Caki2 (cell line): ENCODE data around the gene IZUMO2. TPM values are rescaled to one million over a fixed set of nuclear protein-coding genes. Genes with fewer than 3 reads are reported as not detected.
"Not testable (repeated sequence)": the region's sequence is repeated elsewhere in the genome, so short reads cannot be mapped to it uniquely, and the experiment has no call there.

ENCODE experiments used
- DNase-seq: peaks from one replicate; pipeline ENCODE4 v3.0.0-alpha.2; 2015; ENCODE audit warnings: low read depth
- in situ Hi-C: cut with HindIII; loops from 2 replicates; pipeline ENCODE4 v1.10.0; 2016; ENCODE audit warnings: low sequenced_read_pairs, low pct_unique_long_range_greater_than_20kb, mixed read lengths
- total RNA-seq: library from RNA; depleted of rRNA; stranded (reverse); fragments of >200 nt; shearing (Covaris generic); gene quantifications from 2 replicates; pipeline ENCODE4 v1.2.3, GENCODE V29; 2014; ENCODE audit warnings: low replicate concordance; rRNA removed

The IZUMO2 gene
- total RNA-seq, 1 experiment from 2014 or later, result not detected

DNA sequence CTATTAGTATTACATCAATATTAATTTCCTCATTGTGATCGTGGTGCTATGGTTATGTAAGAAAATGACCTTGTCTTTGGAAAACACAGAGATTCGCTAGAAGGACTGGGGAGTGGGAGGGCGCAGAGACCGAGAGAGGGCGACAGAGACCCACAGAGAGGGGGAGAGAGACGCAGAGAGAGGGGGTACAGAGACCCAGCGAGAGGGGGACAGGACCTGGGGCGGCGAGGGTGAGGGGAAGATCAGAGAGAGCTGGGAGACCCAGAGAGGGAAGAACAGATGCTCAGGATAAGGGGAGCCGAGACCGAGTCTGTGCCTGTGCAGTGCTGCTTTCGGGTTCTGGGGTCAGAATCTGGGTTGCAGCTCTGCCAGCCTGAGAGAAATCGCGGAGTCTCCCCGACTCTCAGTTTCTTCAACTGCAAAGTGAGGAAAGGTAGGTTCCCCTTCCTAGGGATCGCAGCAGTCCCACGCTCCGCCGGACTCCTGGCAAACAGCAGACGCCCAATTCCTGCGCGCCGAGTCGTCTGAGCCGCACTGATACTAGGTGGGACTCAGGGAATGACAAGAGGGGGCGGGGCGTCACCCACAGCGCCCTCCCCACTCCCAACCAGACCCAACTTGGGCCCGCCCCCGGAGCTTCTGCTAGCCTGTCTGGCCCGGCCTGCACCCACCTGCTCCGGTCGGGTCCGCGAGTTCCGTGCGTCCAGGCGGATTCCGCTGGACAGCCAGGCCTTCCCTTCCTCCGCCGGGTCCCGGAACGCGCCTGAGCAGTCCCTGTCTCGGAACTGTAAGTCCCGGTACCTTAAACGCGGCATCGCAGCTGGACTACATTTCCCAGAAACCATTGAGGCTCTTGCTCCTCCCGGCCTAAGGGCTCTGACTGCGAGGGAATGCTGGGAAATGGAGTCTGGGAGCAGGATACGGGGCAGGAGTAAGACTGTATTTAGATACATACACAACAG is 15.3 kb downstream of the IZUMO2 start:
- peak; percentile 97 for DNase-seq
- in situ Hi-C loops, result no loop called here

DNA sequence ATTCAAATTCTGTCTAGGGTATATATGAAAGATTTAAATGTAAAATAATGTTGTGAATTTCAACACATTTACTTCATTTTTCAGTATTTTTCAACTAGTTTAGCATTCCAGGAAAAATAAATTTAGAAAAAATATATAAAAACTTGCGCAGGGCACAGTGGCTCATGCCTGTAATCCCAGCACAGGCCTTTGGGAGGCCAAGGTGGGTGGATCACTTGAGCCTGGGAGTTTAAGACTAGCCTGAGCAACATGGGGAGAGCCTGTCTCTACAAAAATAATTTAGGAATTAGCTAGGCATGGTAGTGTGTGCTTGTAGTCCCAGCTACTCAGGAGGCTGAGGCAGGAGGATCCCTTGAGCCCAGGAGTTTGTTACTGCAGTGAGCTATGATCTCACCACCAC is 21.2 kb downstream of the IZUMO2 start:
- in situ Hi-C loops, result not testable (repeated sequence)

DNA sequence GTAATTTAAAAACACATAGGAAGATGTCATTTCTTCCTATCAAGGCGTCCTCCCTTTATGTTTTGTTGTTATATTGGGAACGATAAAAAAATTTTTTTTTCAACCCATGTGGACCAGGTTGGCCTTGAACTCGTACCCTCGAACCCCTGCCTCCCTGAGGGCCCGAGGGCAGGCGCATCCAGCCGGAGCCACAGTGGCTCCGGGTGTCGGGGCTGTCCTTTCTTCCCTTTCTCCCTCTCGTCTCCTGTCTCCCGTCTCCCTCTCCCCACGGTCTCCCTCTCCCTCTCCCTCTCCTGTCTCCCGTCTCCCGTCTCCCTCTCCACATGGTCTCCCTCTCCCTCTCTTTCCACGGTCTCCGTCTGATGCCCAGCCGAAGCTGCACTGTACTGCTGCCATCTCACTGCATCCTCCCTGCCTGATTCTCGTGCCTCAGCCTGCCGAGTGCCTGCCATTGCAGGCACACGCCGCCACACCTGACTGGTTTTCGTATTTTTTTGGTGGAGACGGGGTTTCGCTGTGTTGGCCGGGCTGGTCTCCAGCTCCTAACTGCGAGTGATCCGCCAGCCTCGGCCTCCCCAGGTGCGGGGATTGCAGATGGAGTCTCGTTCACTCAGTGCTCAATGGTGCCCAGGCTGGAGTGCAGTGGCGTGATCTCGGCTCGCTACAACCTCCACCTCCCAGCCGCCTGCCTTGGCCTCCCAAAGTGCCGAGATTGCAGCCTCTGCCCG is 22.8 kb downstream of the IZUMO2 start:
- DNase-seq, in situ Hi-C loops: not testable (repeated sequence)

More for the DNA sequence above, 21.2 kb downstream of the IZUMO2 start:
- DNase-seq, result not testable (repeated sequence)

DNA sequence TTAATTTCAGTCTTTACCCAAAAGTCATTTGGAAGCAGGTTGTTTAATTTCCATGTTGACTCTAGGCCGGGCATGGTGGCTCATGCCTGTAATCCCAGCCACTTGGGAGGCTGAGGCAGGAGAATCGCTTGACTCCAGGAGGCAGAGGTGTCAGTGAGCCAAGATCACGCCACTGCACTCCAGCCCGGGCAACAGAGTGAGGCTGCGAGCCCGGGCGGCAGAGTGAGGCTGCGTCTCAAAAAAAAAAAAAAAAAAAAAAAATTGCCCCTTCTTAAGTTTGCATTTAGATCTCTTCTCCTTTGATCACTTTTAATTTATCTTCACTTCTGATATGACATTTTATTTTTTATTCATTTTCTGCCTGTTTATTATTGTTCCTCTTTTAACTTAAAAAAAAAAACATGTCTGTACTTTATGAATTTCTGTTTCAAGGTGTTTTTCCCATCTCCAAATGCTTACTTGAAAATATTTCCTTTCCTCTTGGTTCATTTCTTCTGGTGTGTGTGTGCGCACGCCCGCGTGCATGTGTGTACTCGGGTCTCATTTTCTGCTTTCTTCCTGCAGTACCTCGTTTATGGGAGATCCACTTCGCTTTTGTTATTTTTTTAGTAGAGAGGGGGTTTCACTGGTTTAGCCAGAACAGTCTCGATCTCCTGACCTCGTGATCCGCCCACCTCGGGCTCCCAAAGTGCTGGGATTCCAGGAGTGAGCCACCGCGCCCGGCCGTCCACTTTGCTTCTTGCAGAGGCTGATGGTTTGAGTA is 26.3 kb downstream of the IZUMO2 start:
- in situ Hi-C loops, DNase-seq: not testable (repeated sequence)

DNA sequence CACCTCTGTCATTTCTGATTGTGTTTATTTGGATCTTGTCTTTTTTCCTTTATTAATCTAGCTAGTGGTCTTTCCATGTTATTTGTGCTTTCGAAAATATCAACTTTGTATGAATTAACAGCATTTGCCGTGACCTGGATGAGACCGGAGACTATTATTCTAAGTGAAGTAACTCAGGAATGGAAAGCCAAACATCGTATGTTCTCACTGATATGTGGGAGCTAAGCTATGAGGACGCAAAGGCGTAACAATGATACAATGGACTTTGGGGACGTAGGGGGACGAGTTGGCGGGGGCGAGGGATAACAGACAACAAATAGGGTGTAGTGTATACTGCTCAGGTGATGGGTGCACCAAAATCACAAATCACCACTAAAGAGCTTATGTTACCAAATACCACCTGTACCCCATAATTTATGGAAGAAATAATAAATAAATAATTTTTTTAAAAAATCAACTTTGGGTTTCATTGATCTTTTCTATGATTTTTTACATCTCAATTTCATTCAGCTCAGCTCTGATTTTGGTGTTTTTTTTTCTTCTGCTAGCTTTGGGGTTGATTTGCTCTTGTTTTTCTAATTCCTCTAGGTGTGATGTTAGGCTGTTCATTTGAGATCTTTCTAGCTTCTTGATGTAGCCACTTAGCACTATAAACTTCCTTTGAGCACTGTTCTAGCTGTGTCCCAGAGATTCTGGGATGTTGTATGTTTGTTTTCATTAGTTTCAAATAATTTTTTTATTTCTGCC is 27.1 kb downstream of the IZUMO2 start:
- DNase-seq, in situ Hi-C loops: not testable (repeated sequence)

DNA sequence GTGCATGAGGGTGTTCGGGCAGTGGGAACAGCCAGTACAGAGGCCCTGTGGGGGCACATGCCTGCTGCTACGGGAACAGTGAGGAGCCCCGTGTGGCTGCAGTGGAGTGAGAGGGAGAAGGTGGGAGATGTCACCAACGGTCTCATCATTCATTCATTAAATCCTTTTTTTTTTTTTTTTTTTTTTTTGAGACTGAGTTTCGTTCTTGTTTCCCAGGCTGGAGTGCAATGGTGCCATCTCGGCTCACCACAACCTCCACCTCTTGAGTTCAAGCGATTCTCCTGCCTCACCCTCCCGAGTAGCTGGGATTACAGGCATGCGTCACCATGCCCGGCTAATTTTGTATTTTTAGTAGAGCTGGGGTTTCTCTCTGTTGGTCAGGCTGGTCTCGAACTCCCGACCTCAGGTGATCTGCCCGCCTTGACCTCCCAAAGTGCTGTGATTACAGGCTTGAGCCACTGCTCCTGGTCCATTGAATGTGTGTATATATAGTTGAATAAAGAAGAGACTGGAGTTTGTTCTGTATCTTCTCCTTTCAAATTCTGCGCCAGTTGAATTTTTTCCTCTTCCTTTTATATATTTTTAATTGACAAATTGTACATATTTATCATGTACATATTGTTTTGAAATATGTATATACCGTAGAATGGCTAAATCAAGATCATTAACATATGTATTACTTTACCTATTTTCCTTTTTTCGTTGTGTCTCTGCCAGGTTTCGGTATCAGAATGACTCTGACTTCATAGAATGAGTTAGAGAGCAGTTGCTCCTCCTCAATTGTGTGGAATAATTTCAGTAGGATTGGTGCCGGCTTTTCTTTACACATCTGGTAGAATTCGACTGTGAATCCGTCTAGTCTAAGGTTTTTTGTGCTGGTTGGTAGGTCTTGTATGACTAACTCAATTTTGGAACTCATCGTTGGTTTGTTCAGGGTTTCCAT is 28.0 kb downstream of the IZUMO2 start:
- in situ Hi-C loops, result not testable (repeated sequence)

DNA sequence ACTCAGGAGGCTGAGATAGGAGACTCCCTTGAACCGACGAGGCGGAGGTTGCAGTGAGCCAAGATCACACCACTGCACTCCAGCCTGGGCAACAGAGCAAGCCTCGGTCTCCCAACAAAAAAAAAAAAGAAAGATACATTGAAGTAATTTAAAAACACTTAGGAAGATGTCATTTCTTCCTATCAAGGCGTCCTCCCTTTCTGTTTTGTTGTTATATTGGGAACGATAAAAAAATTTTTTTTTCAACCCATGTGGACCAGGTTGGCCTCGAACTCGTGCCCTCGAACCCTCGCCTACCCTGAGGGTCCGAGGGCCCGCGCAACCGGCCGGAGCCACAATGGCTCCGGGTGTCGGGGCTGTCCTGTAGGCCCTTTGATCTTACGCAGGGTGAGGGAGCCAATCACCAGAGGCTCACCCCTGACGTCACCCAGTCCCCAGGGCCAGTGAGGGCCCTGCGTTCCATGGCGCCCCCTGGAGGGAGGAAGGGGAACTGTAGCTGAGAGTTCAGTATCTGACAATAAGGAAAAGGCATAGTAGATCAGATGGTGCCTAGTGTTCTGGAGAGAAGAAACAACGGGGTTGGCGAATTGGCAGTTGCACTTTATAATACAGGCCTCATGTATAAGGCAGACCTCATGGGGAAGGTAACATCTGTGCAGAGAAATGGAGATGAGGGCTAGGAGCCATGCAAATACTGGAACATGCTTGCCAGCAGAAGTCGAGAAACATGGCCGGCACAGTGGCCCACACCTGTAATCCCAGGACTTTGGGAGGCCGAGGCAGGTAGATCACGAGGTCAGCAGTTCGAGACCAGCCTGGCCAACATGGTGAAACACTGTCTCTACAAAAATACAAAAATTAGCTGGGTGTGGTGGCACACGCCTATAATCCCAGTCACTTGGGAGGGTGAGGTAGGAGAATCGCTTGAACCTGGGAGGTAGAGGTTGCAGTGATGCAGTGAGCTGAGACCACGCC is 29.3 kb downstream of the IZUMO2 start:
- in situ Hi-C loops, DNase-seq: not testable (repeated sequence)

More for the DNA sequence above, 28.0 kb downstream of the IZUMO2 start:
- DNase-seq, result not testable (repeated sequence)

DNA sequence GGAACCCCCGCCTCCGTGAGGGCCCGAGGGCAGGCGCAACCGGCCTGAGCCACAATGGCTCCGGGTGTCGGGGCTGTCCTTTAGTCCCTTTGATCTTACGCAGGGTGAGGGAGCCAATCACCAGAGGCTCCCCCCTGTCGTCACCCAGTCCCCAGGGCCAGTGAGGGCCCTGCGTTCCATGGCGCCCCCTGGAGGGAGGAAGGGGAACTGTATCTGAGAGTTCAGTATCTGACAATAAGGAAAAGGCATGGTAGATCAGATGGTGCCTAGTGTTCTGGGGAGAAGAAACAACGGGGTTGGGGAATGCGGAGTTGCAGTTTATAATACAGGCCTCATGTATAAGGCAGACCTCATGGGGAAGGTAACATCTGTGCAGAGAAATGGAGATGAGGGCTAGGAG is 59.1 kb downstream of the IZUMO2 start:
- in situ Hi-C loops, DNase-seq: not testable (repeated sequence)

DNA sequence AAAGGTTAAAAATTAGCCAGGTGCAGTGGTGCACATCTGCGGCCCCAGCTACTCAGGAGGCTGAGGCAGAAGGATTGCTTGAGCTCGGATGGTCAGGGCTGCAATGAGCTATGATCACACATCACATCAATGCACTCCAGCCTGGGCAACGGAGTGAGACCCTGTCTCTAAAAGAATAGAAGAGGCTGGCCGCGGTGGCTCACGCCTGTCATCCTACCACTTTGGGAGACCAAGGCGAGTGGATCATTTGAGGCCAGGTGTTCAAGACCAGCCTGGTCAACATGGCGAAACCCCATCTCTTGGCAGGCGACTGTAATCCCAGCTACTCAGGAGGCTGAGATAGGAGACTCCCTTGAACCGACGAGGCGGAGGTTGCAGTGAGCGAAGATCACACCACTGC is 59.7 kb downstream of the IZUMO2 start:
- in situ Hi-C loops, DNase-seq: not testable (repeated sequence)

Other genes starting within 250 kb of the IZUMO2 start
- 9.6 TPM in 2 replicates for gene ATF5, start 234.1 kb downstream of the IZUMO2 start, total RNA-seq
- gene NUP62, start 233.8 kb downstream of the IZUMO2 start, total RNA-seq, result 96.7 and 102 TPM in 2 replicates
- gene SIGLEC11, start 202.1 kb downstream of the IZUMO2 start, total RNA-seq, result not detected in 2 replicates
- 44.2 and 50.6 TPM in 2 replicates for gene VRK3, start 137.9 kb downstream of the IZUMO2 start, total RNA-seq
- gene ZNF473, start 137.3 kb downstream of the IZUMO2 start, total RNA-seq, result 6.8 and 10.8 TPM in 2 replicates
- 19.6 and 21.7 TPM in 2 replicates for gene MYH14, start 40.3 kb upstream of the IZUMO2 start, total RNA-seq
- gene KCNC3, start 166.1 kb upstream of the IZUMO2 start, total RNA-seq, result 0.49 and 0.74 TPM in 2 replicates
- gene NAPSA, start 202.4 kb upstream of the IZUMO2 start, total RNA-seq, result 0.61 TPM in 1 of 2 replicates, not detected in the other
- gene NR1H2, start 213.2 kb upstream of the IZUMO2 start, total RNA-seq, result 151 and 189 TPM in 2 replicates
- gene POLD1, start 221.1 kb upstream of the IZUMO2 start, total RNA-seq, result 122 and 176 TPM in 2 replicates